A549 (cell line): ENCODE measurements around the gene PTPRE. TPM values are rescaled to one million over a fixed set of nuclear protein-coding genes. Genes with fewer than 3 reads are reported as not detected.

Source experiments
- ATAC-seq, 2 experiments: fragments of 200-7000 bp in 1 of 2; fragments of >200 bp in 1 of 2; cut with Nextera tagmentation in 1 of 2; cut with Tn5 transposase in 1 of 2; 3 replicates each; pipeline versions ENCODE4 v1.8.0 to v1.9.1; 2018 to 2020; ENCODE audit warnings: mild to moderate bottlenecking in 1 of 2, moderate library complexity in 1 of 2
- CTCF ChIA-PET: fragments of 300-600 bp; sonication (Branson Sonifier 250); formaldehyde crosslinking; extraction: SDS; loops from one replicate; lab custom pipeline; 2021; ENCODE audit warnings: antibody characterized with exemption, inconsistent platforms; lab: Yijun Ruan, JAX
- POLR2A ChIA-PET: fragments of 350-600 bp; formaldehyde crosslinking; extraction: SDS; loops from one replicate; lab custom pipeline; 2021; ENCODE audit warnings: antibody characterized with exemption, inconsistent platforms; lab: Yijun Ruan, JAX
- DNase-seq, 2 experiments: peaks; one replicate each; pipeline versions ENCODE4 v3.0.0 to v3.0.0-alpha.2; 2011 to 2016; ENCODE audit warnings: low read depth in 1 of 2, low spot score in 1 of 2
- FAIRE-seq: peaks from 2 replicates; lab custom pipeline; 2011; peaks lifted over from hg19 to GRCh38; lab: Jason Lieb, UNC
- H3K27ac ChIP-seq, 2 experiments: fragments of >200 bp; sonication (Bioruptor Twin); formaldehyde crosslinking; 3 replicates each; pipeline ENCODE4 v1.5.1; 2016 to 2017
- H3K4me1 ChIP-seq: fragments of >200 bp; sonication (Bioruptor Twin); formaldehyde crosslinking; 3 replicates; pipeline ENCODE4 v1.6.1; 2016
- H3K4me2 ChIP-seq: fragments of >200 bp; sonication (Bioruptor Twin); formaldehyde crosslinking; 3 replicates; pipeline ENCODE4 v1.6.1; 2016
- H3K4me3 ChIP-seq: fragments of >200 bp; sonication (Bioruptor Twin); formaldehyde crosslinking; 3 replicates; pipeline ENCODE4 v1.5.1; 2016
- H3K9me3 ChIP-seq: fragments of >200 bp; sonication (Bioruptor Twin); formaldehyde crosslinking; 3 replicates; pipeline ENCODE4 v1.6.1; 2016
- BHLHE40 ChIP-seq: IDR thresholded peaks from 2 replicates; pipeline ENCODE4 v1.6.1; 2012; ENCODE audit warnings: low read depth, low read length, inconsistent platforms
- CBX2 ChIP-seq: fragments of 200-600 bp; sonication (generic); IDR thresholded peaks from 2 replicates; pipeline ENCODE4 v1.6.1; 2016; ENCODE audit warnings: low read depth, mild to moderate bottlenecking, borderline replicate concordance
- CHD2 ChIP-seq: fragments of 150-350 bp; IDR thresholded peaks from 2 replicates; pipeline ENCODE4 v1.6.1; 2014; ENCODE audit warnings: low read length; ENCODE audit not compliant: partially characterized antibody
- EHF ChIP-seq: fragments of 250-450 bp; sonication (Bioruptor Pico); IDR thresholded peaks from 2 replicates; pipeline ENCODE4 v1.5.0; 2020; ENCODE audit warnings: mild to moderate bottlenecking
- EHMT2 ChIP-seq: fragments of 200-600 bp; sonication (generic); IDR thresholded peaks from 2 replicates; pipeline ENCODE4 v1.6.1; 2016; ENCODE audit warnings: antibody characterized with exemption, low read depth, mild to moderate bottlenecking, moderate library complexity
- EP300 ChIP-seq, 2 experiments: fragments of >200 bp; sonication (Bioruptor Twin); formaldehyde crosslinking; IDR thresholded peaks; 2 replicates in 1 of 2; 3 replicates in 1 of 2; pipeline ENCODE4 v1.6.1; 2016 to 2017
- FOSL2 ChIP-seq, 2 experiments: fragments of 450-650 bp in 1 of 2; fragments of >200 bp in 1 of 2; sonication (Bioruptor Twin) in 1 of 2; formaldehyde crosslinking; IDR thresholded peaks; 2 replicates each; pipeline versions ENCODE4 v1.5.0 to v1.6.1; 2016 to 2020; ENCODE audit warnings: mild to moderate bottlenecking in 1 of 2, moderate library complexity in 1 of 2
- FOXS1 ChIP-seq: fragments of 250-450 bp; sonication (Bioruptor Pico); IDR thresholded peaks from 2 replicates; pipeline ENCODE4 v1.5.0; 2020; ENCODE audit warnings: mild to moderate bottlenecking, moderate library complexity
- GATA3 ChIP-seq: IDR thresholded peaks from 2 replicates; pipeline ENCODE4 v1.6.1; 2012; ENCODE audit warnings: borderline replicate concordance
- KDM5A ChIP-seq: fragments of 200-600 bp; sonication (generic); IDR thresholded peaks from 2 replicates; pipeline ENCODE4 v1.6.1; 2016; ENCODE audit warnings: antibody characterized with exemption, mild to moderate bottlenecking
- MYC ChIP-seq: IDR thresholded peaks from 2 replicates; pipeline ENCODE4 v1.6.1; 2012; ENCODE audit warnings: mild to moderate bottlenecking, inconsistent platforms, low read length, improper control_type of control experiment, borderline replicate concordance
- NFE2L2 ChIP-seq: fragments of 150-350 bp; conservative IDR thresholded peaks from 2 replicates; pipeline ENCODE4 v1.6.1; 2014; ENCODE audit warnings: low read length
- NPAS2 ChIP-seq: fragments of 250-450 bp; sonication (Bioruptor Pico); IDR thresholded peaks from 2 replicates; pipeline ENCODE4 v1.8.0; 2022; ENCODE audit warnings: mild to moderate bottlenecking, moderate library complexity, borderline replicate concordance
- PHF8 ChIP-seq: fragments of 200-600 bp; sonication (generic); IDR thresholded peaks from 2 replicates; pipeline ENCODE4 v1.6.1; 2016; ENCODE audit warnings: low read depth, mild to moderate bottlenecking, antibody characterized with exemption, moderate library complexity, borderline replicate concordance
- POLR2AphosphoS2 ChIP-seq: conservative IDR thresholded peaks from 2 replicates; pipeline ENCODE4 v1.6.1; 2012; ENCODE audit warnings: low read length, improper control_type of control experiment, inconsistent platforms
- RAD21 ChIP-seq, 2 experiments: fragments of >200 bp in 1 of 2; sonication (Bioruptor Twin) in 1 of 2; formaldehyde crosslinking in 1 of 2; IDR thresholded peaks in 1 of 2; conservative IDR thresholded peaks in 1 of 2; 2 replicates in 1 of 2; 3 replicates in 1 of 2; pipeline ENCODE4 v1.6.1; 2012 to 2018; ENCODE audit warnings: inconsistent platforms in 1 of 2
- SMC3 ChIP-seq: fragments of >200 bp; sonication (Bioruptor Twin); formaldehyde crosslinking; IDR thresholded peaks from 3 replicates; pipeline ENCODE4 v1.6.1; 2018; ENCODE audit warnings: inconsistent platforms
- SREBF2 ChIP-seq: fragments of 450-650 bp; IDR thresholded peaks from 2 replicates; pipeline ENCODE4 v1.6.1; 2014; ENCODE audit warnings: mild to moderate bottlenecking, moderate library complexity
- TP53 ChIP-seq: fragments of 250-450 bp; sonication (Bioruptor Pico); IDR thresholded peaks from 2 replicates; pipeline ENCODE4 v1.5.0; 2021; ENCODE audit warnings: mild to moderate bottlenecking, moderate library complexity
- ZNF302 ChIP-seq: fragments of 250-450 bp; sonication (Bioruptor Pico); IDR thresholded peaks from 2 replicates; pipeline ENCODE4 v1.9.0; 2021; ENCODE audit warnings: inconsistent platforms, mild to moderate bottlenecking, moderate library complexity
- WGBS: methylation state at CpG from one replicate; pipeline ENCODE4 v1.1.6; 2017; ENCODE audit errors: missing lambda C conversion rate; 5-methylcytosine and 5-hydroxymethylcytosine counted together
- polyA plus RNA-seq, 4 experiments: library from polyadenylated mRNA; depleted of rRNA in 3 of 4; stranded (reverse); fragments of >200 nt; fragmentation: RNase III in 1 of 4; extraction: RNeasy Plus Mini Kit Qiagen cat#74134 plus additional on column Dnase treatment in 1 of 4; gene quantifications; 2 replicates in 3 of 4; 3 replicates in 1 of 4; pipeline ENCODE4 v1.2.3, GENCODE V29; 2011 to 2017
- TF ChIP-seq, protein P1 (sequence below): IDR thresholded peaks from 2 replicates; pipeline ENCODE4 v1.6.1; 2012
- TF ChIP-seq, protein P2 (sequence below): IDR thresholded peaks from 2 replicates; pipeline ENCODE4 v1.6.1; 2012; ENCODE audit warnings: low read depth, borderline replicate concordance
- TF ChIP-seq, protein P3 (sequence below): IDR thresholded peaks from 2 replicates; pipeline ENCODE4 v1.6.1; 2012
- TF ChIP-seq, protein P4 (sequence below): fragments of >200 bp; sonication (Bioruptor Twin); formaldehyde crosslinking; IDR thresholded peaks from 3 replicates; pipeline ENCODE4 v1.5.1; 2016
- TF ChIP-seq, protein P5 (sequence below): fragments of 250-450 bp; sonication (Bioruptor Pico); IDR thresholded peaks from 2 replicates; pipeline ENCODE4 v1.5.0; 2020; ENCODE audit warnings: low read depth, mild to moderate bottlenecking, moderate library complexity
- TF ChIP-seq, protein P6 (sequence below): fragments of 450-650 bp; IDR thresholded peaks from 2 replicates; pipeline ENCODE4 v1.6.1; 2014; ENCODE audit warnings: antibody characterized with exemption

PTPRE gene
- polyA plus RNA-seq, 2 of the 4 experiments (the other 2 are of a cell fraction): 0.31 to 1.5 TPM

DNA sequence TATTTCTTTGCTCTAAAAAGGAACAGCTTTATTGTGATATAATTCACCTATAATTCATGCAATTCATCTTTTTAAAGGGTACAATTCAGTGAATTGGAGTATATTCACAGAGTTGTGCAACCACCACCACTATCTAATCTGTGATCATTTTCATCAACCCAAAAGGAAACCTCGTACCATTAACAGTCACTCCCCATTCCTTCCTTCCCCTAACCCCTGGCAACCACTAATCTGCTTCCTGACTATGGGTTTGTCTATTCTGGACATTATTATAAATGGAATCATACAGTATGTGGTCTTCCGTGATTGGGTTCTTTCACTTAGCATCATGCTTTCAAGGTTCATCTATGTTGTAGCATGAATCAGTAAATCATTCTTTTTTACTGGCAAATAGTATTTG, 167.0 kb downstream of the PTPRE start:
- no peak for ATAC-seq
- no peak for FAIRE-seq
- no peaks in the 10 kb centered on the region for H3K9me3 ChIP-seq
- ChIA-PET POLR2A (no interaction called here), CTCF (interaction anchor here (1.0 to 7.0 kb wide), 6 partner anchors 10 to 167 kb away, joined by 3 to 89 read pairs (median 4); partner anchors contain the start of gene PTPRE)
- H3K4me2 ChIP-seq: no peak overlapping the region
- H3K4me3 ChIP-seq: no peak overlapping the region
- DNase-seq: no peak
- no peak overlapping the region for H3K27ac ChIP-seq
- 68% methylated on average over 2 of the region's 2 CpGs for WGBS
- H3K4me1 ChIP-seq: no peaks in the 10 kb centered on the region
- TF ChIP-seq MYC: no peak
- TF ChIP-seq, protein P1, sequence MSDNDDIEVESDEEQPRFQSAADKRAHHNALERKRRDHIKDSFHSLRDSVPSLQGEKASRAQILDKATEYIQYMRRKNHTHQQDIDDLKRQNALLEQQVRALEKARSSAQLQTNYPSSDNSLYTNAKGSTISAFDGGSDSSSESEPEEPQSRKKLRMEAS: no peak
- no peak for TF ChIP-seq FOXS1 (CRISPR knock-in tag)
- TF ChIP-seq, protein P2, sequence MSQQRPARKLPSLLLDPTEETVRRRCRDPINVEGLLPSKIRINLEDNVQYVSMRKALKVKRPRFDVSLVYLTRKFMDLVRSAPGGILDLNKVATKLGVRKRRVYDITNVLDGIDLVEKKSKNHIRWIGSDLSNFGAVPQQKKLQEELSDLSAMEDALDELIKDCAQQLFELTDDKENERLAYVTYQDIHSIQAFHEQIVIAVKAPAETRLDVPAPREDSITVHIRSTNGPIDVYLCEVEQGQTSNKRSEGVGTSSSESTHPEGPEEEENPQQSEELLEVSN: no peak
- no peak for TF ChIP-seq TP53 (CRISPR knock-in tag)
- no peak for TF ChIP-seq POLR2AphosphoS2
- no peak for TF ChIP-seq EP300 (IDR thresholded peaks at IDR 0.05)

DNA sequence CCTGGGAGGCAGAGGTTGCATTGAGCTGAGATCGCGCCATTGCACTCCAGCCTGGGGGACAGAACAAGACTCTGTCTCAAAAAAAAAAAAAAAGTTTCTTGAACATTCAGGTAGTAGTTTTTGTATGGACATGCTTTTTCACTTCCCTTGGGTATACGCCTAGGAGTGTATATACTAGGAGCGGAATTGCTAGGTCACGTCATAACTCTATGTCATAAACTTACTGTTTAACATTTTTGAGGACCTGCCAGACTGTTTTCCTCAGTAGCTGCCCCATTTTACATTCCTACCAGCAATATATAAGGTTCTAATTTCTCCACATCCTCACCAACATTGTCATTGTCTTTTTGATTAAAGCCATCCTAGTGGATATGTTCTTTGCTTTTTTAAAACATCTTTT, 167.7 kb downstream of the PTPRE start:
- H3K4me1 ChIP-seq: no peaks in the 10 kb centered on the region
- TF ChIP-seq, protein P3, sequence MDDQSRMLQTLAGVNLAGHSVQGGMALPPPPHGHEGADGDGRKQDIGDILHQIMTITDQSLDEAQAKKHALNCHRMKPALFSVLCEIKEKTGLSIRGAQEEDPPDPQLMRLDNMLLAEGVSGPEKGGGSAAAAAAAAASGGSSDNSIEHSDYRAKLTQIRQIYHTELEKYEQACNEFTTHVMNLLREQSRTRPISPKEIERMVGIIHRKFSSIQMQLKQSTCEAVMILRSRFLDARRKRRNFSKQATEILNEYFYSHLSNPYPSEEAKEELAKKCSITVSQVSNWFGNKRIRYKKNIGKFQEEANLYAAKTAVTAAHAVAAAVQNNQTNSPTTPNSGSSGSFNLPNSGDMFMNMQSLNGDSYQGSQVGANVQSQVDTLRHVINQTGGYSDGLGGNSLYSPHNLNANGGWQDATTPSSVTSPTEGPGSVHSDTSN: no peak
- TF ChIP-seq KDM5A (no peak), GATA3 (no peak), CBX2 (no peak), EHF (no peak), FOSL2 (IDR thresholded peaks at IDR 0.05) (no peak), FOSL2 (CRISPR knock-in tag; IDR thresholded peaks at IDR 0.05) (no peak), SMC3 (no peak), ZNF302 (no peak), RAD21 (conservative IDR thresholded peaks at IDR 0.05 in 1 of 2, IDR thresholded peaks at IDR 0.05 in 1 of 2) (no peak), NPAS2 (CRISPR knock-in tag) (no peak), CHD2 (no peak), SREBF2 (no peak), BHLHE40 (no peak), NFE2L2 (no peak), PHF8 (no peak), EHMT2 (no peak)
- TF ChIP-seq, protein P2: no peak
- TF ChIP-seq, protein P4, sequence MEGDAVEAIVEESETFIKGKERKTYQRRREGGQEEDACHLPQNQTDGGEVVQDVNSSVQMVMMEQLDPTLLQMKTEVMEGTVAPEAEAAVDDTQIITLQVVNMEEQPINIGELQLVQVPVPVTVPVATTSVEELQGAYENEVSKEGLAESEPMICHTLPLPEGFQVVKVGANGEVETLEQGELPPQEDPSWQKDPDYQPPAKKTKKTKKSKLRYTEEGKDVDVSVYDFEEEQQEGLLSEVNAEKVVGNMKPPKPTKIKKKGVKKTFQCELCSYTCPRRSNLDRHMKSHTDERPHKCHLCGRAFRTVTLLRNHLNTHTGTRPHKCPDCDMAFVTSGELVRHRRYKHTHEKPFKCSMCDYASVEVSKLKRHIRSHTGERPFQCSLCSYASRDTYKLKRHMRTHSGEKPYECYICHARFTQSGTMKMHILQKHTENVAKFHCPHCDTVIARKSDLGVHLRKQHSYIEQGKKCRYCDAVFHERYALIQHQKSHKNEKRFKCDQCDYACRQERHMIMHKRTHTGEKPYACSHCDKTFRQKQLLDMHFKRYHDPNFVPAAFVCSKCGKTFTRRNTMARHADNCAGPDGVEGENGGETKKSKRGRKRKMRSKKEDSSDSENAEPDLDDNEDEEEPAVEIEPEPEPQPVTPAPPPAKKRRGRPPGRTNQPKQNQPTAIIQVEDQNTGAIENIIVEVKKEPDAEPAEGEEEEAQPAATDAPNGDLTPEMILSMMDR: no peak
- TF ChIP-seq, protein P5, sequence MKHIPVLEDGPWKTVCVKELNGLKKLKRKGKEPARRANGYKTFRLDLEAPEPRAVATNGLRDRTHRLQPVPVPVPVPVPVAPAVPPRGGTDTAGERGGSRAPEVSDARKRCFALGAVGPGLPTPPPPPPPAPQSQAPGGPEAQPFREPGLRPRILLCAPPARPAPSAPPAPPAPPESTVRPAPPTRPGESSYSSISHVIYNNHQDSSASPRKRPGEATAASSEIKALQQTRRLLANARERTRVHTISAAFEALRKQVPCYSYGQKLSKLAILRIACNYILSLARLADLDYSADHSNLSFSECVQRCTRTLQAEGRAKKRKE (CRISPR knock-in tag): no peak
- TF ChIP-seq, protein P6, sequence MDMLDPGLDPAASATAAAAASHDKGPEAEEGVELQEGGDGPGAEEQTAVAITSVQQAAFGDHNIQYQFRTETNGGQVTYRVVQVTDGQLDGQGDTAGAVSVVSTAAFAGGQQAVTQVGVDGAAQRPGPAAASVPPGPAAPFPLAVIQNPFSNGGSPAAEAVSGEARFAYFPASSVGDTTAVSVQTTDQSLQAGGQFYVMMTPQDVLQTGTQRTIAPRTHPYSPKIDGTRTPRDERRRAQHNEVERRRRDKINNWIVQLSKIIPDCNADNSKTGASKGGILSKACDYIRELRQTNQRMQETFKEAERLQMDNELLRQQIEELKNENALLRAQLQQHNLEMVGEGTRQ: no peak
- TF ChIP-seq, all 56 proteins: peak for 0
- Histone ChIP-seq H3K4me2 (no peak overlapping the region), H3K4me3 (no peak overlapping the region), H3K27ac (no peak overlapping the region), H3K9me3 (no peaks in the 10 kb centered on the region)
- 72% methylated on average over 5 of the region's 5 CpGs for whole genome bisulfite sequencing
- ChIA-PET CTCF (interaction anchor here (1.0 to 7.0 kb wide), 5 partner anchors 10 to 168 kb away, joined by 3 to 89 read pairs (median 3); partner anchors contain the start of gene PTPRE), POLR2A (no interaction called here)
- DNase-seq: no peak
- FAIRE-seq: no peak
- ATAC-seq: no peak
